HUDEP-2 (cell line): ENCODE data around the gene TELO2.

Source experiments
- DNase-seq, 76 experiments: peaks; one replicate each; lab custom pipeline; 2025; ENCODE audit not compliant: unreplicated experiment in 76 of 76; lab: John Stamatoyannopoulos, UW

The TELO2 gene

DNA sequence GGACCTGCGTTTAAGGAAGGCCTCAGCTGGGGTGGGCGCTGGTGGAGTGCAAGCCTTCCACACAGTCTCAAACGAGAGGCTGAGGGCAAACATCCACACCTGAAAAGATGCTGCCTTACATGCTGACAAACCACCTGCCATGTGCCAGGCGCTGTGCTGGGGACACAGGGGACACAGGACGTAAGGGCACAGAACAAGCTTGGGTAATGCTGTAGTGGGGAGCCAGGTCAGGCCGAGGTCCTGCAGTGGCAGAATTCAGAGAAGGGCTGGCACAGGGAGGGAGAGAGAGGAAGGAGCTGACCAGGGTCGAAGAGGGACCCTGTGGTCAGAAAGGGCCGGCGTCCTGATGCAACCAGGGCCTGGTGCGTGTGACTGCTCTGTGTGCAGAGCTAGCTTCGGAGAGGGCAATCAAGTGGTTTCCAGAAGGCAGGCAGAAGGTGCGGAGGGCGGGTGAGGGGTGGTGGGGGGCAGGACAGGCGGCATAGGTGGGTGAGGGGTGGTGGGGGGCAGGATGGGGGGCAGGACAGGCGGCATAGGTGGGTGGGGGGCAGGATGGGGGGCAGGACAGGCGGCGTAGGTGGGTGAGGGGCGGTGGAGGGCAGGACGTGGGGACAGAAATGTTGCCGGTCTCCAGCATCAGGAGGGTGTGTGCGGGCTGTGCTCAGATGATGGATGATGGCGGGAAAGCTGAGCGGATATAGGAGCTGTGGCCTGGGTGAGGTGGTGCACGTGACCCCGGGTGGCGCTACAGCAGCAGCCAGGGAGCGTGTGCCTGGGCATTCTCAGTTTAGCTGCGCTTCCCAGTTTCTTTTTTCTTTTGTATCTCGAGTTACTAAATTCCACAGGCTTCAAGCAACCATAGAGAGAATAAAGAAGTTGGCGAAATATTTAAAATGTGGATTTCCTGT, 18.8 kb downstream of the TELO2 start:
- DNase-seq: no peak

DNA sequence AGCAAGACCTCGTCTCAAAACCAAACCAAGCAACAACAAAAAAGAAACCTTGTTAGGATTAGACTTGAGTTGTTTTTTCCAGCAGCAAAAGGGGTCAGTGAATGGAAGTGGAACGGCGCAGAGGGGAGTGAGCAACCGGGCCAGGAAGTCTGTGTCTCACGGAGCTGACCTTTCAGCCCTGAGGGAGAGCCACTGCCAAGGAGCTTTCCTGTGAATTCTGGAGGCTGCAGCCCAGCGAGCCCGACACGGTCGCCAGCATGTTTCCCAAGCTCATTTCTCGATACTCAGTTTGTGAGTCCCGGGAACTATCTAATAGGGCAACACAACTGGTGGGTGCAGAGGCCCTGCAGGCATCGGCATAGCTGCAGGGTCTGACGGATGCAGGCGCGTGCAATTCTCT, 19.6 kb downstream of the TELO2 start:
- no peak for DNase-seq

DNA sequence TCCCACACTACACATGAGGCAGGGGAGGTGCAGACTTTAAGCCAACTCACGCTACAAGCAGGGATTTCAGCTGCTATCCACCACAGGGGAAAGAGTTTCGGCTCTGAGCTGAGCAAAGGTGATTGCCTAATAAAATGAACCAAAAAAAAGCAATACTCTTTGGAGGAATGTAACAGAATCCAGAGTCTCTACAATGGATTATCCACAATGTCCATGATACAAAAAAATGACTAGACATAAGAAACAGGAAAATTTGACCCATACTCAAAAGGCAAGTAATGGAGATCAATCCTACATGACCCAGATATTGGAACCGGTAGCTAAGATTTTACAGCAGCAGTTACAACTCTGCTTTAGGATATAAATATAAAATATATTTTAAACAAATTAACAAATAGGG, 21.3 kb downstream of the TELO2 start:
- no peak for DNase-seq

DNA sequence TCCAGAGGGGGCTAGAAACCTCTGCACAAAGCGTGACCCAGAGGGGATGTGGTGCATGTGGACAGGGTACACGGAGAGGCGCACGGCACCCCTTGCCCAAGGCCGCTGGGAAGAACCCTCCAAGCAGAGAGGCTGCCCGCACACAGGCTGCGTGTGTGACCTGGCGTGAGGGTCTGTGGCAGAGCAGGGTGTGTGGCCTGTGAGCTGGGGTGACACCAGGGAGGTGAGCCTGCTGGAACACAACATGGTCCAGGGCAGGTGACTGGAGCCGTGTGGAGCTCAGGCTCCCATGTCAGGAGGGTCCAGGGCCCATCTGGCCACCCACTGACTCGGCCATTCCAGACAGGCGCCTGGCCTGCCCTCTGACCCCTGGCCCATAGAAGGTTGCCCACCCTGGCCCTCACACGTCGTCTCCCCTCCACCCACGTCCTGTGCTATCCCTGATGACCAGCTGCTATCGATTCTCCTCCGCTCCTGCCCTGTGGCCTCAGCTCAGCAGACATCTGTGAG, 25.5 kb downstream of the TELO2 start:
- DNase-seq: no peak

DNA sequence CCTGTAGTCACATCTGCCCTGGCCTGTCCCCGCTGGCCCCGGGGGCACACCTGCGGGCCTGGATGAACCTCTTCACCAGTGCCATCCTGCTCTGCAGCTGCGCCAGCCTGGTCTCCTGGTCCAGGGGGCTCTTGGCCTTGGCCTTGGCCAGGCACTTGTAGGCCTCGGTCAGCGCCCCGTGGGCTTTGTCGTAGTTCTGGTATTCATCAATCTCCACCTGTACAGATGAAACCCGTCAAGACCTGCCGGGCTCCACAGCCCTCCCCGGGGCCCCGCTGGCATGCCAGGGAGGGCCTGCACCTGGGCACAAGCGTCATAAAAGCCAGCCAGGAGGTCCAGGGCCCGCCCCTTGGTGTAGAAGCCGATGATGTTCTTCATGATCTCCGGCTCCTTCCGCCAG, 26.7 kb downstream of the TELO2 start:
- DNase-seq: no peak

DNA sequence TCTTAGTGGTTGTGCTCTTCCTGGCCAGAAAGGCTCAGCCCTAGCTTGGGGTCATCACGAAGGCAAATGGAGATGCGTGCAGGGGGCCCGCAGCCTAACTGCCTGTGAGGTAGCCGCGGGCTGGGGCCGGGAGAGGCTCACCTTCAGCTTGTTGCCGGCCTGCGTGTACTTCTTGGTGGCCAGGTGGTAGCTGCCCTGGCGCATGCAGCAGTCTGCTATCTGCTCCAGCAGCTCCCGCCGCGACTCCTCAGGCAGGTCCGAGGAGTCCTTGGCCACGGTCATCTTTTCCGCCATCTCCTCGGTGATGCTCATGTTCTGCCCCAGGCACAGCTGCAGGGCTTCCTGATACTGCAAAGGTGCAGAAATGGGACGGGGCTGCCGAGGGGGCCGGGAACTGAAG, 27.3 kb downstream of the TELO2 start:
- no peak for DNase-seq

DNA sequence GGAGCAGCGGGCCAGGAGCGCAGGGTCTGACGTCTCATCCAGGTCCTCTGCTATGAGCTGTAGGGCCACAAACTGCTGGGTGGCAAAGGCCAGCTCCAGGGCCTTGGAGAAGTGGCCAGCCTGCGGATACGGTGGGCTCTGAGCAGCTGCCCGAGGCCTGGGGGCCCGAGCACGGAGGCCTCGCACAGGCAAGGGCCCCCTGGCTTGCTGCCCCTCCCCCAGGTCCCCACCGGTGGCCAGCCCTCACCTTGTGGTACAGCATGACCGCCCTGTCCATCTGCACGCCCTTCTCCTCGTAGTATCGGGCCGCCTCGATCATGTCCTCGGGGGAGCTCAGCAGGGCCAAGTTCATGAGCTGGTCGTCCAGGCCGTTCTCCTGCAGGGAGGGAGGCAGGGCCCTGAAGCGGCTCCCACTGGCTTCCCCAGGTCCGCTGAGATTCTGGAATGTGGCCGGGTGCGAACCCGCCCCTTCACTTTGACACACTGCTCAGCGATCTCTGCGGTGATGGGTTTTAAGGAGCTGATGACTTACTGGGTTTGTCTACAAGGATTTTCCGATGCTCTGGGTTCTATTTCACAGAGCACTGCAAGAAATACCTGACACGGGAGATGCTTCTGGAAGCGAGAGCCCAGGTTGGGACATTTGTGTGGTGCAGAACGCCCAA, 30.6 kb downstream of the TELO2 start:
- DNase-seq: no peak

DNA sequence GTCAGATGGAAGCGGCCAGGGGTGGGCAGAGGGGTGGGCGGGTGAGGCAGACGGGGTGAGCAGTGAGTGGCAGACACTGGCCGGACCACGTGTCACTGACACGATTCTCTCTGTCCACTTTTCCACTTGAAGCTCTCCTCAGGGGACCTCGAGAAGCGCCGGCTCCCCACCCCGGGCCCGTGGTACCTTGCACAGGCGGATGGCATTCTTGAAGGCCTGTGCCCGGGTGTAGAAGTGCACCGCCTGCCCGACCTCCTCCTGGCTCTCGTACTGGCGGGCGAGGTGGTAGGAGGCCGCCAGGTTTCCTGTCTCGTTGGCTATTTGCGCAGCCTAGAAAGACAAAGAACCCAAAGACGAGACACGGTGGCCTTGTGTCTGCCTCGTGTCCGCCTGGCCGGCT, 31.2 kb downstream of the TELO2 start:
- no peak for DNase-seq

DNA sequence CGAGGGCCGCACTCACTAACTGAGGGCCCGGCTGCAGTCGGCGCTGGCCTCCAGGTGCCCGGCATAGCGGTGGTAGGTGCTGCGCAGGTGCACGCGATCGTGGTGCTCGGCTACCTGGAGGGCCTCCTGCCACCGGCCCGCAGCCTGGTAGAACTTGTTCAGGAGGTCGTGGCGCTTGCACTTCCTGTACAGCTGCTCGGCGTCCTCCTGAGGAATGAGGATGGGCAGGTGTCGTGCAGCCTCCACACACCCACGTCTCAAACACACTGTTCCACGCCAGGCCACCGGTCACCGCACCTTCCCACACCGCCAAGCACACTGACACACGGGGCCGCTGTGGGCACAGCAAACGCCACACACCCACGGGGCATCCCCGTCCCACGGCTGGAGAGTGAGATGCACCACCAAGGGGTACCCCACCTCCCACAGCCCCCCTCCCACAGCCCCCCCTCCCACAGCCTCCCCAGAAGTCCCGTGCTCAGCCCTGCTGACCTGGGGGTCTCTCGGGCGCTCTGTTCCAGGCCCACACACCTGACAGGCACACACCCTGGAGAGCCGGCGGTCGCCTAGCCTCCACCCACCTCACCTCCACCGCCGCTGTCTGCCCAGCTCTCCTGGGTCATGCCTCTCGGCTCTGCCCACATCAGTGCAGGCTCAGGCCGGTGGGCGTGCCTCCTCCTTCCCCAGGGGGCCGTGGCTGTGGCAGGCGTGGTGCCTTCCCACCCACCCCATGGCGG, 32.9 kb downstream of the TELO2 start:
- DNase-seq: no peak

DNA sequence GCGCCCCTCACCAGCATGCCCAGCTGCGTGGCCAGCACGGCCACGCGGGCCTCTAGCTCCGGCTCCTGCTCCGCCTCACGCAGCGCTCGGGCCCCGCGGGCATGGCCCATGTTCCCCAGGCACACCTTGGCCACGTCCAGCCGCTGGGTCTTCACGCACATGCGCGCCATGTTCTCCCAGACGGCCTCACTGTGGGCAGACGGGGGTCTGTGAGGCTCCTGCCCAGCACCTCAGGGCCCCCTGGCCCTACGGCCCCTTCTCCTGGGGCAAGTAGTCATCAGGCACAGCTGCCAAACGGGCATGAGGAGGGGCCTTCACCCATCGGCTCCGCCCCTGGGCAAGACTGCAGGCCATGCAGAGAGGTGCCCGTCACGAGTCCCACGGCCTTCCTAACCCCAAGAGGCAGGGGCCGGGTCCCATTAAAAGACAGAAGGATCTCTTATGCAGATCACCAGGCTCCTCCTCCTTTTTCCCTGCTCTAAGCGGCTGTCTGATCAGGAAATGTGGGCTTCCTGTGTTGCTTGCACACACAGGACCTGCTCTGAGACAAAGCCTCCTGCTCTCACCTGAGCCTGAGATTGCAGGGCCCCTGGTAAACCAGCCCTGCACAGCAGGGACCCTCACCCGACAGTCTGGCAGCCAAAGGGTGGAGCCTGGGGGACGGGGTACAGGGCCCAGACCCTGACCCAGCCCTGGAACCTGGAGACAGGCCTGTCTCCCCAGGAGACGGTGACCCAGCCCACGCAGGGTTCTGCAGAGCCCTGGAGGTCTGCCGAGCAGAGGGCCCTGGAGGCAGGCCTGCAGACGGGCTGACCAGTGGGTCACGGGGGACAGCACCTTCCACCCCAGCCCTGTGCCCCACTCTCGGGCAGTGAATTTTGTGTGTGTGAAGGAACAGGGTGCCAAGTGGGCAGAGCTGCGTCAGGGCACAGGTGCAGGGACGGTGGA, 33.7 kb downstream of the TELO2 start:
- DNase-seq: no peak

DNA sequence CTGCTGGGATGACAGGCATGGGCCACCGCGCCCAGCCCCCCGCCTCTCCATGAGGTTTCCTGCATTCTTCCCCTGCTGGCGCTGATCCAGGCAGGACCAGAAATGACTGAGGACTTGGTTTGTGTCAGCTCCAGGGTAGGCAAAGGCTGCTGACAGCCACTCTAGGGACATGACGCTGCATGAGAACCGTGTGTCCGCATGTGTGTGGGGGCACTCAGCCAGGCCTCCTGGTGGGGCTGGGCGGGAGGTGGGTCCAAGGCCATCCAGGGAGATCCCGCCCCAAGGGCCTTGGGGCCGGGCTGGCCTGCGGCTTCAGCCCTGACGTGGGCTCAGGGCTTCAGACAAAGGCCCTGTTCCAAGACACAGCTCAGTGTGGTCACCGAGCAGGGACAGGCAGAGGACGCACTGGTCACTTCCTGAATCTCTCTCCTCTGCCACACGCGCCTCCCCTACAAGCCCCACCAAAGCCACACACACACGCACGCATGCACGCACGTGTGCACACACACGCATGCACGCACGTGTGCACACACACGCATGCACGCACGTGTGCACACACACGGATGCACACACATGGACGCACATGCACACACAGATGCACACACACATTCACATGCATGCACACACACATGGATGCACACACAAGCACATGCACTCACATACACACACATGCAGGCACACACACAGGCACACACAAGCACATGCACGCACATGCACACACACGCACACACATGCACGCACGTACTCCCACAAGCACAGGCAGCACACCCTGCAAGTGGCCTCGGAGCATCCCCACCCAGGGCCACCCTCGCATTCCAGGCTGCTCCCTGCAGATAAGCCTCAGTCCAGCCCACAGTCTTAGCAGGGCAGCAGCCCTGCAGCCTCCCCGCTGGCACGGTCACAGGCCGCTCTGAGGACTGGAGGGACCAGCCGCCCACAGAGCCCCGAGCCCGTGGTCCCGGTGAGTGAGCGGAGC, 35.0 kb downstream of the TELO2 start:
- DNase-seq: peak in 70 of 76 experiments; percentile 19 to 84 (median 58)

DNA sequence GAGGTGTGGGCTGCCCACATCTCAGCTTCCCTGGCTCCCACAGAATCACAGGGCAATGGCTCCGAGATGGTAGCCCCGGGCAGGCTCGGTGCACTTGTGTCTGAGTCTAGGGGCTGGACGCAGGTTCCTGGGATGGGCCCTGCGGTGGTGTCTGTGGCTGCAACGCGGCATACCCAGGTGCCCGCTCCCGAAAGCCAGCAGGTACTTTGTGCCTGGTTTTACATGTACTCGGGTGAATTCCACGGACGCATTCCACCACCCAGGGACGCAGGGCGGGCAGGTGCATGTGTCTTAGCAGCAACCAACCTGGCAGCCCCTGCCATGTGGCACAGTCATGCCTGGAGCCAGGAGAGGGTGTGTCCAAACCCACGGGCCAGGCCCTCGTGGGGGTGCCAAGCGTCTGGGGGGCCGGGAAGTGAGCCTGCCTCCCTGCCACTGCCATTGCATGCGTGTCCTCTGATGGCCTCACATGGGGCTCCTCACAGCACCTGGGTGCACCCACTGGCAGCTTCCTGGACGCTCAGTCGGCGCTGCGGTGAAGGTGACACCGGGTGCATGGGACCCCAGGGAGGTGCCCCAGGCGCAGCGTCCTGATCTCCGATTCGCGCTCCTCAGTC, 35.9 kb downstream of the TELO2 start:
- DNase-seq: no peak

DNA sequence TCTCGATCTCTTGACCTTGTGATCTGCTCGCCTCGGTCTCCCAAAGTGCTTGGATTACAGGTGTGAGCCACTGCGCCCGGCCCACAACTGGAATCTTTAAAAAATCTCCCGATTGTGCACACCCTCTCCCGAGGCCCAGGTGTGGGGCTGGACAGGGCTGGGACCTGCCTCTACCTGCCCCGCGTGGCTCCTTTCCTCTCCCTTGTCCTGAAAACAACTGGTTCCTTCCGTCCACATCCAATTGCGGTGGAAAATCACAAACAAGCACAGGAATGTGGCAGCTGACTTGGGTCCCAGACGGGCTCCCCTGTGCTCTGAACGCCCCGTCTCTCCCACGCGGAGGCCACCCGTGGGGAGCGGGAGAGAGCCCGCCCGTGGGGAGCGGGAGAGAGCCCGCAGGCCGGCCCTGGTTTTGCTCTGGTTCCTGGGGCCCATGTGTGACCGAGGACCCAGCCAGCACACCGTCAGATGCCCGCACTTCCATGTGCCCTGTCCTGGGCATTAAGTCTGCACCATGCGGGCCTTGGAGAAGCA, 37.3 kb downstream of the TELO2 start:
- DNase-seq: no peak

DNA sequence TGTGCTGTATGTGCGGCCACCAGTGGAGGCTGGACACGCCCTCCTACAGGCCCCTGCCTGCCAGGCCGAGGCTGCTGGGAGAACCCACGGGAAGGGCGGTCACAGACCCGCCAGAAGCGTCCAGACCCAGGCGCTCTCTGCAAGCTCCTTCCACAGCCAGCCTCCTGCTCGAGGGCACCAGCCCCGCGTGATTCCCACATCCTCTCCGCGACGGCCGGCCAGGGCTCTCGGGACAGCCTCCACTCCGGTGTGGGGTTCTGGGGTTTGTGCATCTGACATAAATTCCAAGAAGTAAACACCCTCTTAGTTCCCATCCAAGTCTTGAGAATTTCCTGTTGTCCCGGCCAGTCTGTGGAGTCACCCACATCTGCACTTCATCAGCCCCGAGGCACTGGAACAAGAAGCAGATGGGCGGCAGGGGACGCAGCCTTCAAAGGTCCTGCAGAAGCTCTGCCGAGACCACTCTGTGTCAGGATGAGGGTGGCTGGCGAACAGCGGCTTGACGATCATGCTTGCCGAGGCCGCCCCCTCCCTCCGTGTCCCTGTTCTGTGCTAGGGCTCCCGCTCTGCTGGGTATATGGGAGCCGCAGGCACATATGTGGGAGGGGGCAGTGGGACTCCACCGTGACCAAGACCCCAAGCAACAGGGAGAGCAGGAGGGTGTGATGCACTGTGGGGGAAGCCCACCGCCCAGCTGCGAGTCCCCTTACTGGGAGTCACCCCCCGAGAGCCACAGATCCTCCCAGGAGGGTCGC, 37.9 kb downstream of the TELO2 start:
- DNase-seq: no peak

DNA sequence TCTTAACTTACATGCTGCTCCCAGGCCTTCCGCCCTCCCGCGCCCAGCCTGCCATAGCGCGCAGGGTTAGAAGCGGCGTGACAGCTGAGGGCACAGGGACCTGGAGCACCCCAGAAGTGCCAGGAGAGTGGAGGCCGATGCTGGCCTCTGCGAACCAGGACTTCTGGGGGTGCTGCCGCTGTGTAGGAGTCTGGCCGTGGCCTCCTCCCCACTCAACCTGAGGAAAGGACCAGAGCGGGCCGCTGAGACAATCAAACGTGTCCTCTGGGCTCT, 38.4 kb downstream of the TELO2 start:
- DNase-seq: no peak

DNA sequence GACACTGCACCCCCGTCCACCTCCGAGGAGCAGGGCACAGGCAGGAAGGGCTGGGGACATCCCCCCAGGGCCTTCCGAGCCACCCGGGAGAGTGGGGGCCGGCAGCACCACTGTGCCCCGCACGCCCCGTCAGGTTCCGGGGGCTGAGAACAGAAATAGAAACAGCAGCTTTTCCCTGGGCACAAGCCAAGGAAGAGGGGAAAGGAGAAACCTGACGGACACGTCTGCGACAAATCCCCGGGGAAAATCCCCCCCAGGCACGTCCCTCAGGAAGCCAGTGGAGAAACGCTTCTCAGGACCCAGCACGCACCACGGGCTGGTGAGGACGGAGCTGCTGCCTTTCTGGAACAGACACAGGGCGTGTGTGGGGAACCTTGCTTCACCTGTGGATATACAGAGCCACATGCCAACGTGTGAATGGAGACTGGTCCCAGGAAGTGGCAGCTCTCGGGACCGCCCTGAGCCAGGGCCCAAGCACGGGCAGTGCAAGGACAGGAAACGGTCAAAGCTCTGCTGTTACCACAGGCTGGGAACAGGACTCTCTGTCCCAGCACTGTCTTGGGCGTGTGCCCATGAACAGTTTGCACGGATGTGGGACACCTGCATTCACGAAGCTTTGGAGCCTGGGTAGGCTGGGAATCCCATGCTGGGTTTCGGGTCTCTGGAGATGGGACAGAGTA, 39.1 kb downstream of the TELO2 start:
- DNase-seq: no peak

DNA sequence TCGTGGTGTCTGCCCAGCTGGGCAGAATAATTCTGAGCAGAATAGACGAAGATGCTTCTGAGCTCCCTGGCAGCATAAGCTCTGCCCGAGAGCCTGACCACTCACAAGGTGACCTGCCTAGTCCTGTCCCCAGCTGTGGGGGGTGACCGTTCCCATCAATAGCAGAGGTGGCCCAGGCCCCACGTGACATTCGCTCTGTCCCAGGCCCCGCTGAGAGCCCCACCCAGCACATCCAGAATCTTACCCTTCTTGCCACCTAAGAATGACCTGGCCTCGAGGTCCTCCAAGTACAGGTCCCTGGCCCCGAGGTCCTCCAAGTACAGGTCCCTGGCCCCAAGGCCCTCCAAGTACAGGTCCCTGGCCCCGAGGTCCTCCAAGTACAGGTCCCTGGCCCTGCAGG, 39.6 kb downstream of the TELO2 start:
- DNase-seq: no peak
